ENCODE data around the gene KIF1B. TPM values are rescaled to one million over a fixed set of nuclear protein-coding genes. Genes with fewer than 3 reads are reported as not detected.

Gene KIF1B
- total RNA-seq, 4 donors from 2014 or later, result 46.7 to 61.8 (median 51.4) TPM

- no peak for TF ChIP-seq CTCF (IDR thresholded peaks at IDR 0.05; ENCODE audit: low read depth)
Measured at GRCh38 chr1:10171105-10171767, 39.1 kb upstream of the KIF1B start.

GRCh38 chr1:10171995-10172669 lies 38.2 kb upstream of the KIF1B start:
- no peak for TF ChIP-seq CTCF (IDR thresholded peaks at IDR 0.05; ENCODE audit: low read depth)

GRCh38 chr1:10173582-10173981 lies 36.8 kb upstream of the KIF1B start:
- no peak for TF ChIP-seq CTCF (IDR thresholded peaks at IDR 0.05; ENCODE audit: low read depth)

GRCh38 chr1:10177876-10178275 lies 32.5 kb upstream of the KIF1B start:
- TF ChIP-seq CTCF (IDR thresholded peaks at IDR 0.05; ENCODE audit: low read depth), result no peak

GRCh38 chr1:10178597-10179405 lies 31.6 kb upstream of the KIF1B start:
- no peak for TF ChIP-seq CTCF (IDR thresholded peaks at IDR 0.05; ENCODE audit: low read depth)

GRCh38 chr1:10179406-10180091 lies 30.8 kb upstream of the KIF1B start:
- no peak for TF ChIP-seq CTCF (IDR thresholded peaks at IDR 0.05; ENCODE audit: low read depth)

All from subcutaneous adipose tissue (tissue), 4 donors.